NCI-H146 treated with DMSO at 0.1 percent for 48 hours (cell line): ENCODE measurements around the gene AMBP.
"Not testable (repeated sequence)": the region's sequence is repeated elsewhere in the genome, so short reads cannot be mapped to it uniquely, and the experiment has no call there.

ENCODE experiments used
- DNase-seq: peaks from one replicate; lab custom pipeline; 2025; ENCODE audit not compliant: unreplicated experiment; lab: John Stamatoyannopoulos, UW

AMBP gene

DNA sequence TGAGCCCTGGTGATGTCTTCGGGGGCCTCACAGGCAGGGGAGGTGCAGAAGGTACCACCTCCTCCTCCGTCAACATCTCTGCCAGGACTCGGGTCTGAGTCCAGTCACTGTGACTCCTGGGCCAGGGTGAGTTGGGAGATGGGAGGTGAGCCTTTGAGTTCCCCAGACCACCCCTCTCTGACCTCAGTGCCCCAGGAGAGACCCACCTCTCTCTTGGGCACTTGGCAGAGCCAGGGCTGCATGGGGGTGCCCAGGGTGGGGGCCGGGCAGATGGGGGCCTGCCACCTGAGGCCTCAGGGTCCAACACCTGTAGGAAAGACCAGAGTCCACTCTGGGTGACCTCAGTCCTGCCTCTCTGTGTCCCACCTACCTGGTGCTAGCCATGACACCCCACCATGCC lies 14.2 kb upstream of the AMBP start:
- no peak for DNase-seq

DNA sequence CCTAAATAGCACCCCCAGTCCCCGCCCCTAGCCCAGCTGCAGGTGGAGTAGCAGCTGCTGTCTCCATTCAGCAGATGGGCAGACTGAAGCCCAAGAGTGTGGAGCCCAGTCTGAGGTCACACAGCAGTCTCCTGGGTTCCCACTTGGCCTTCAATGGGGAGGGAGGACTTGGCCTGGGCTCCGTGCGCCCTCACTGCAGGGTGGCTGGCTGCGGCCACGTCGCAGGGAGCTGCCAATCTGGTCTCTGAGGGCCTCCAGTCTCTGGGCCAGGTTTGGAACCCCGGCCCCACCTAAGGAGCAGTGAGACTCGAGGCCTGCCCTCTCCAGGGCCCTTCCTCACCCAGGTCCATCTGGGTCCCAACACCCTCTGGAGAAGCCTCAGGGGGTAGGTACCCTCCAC lies 13.6 kb upstream of the AMBP start:
- DNase-seq = no peak

- no peak for DNase-seq
Observed at GRCh38 chr9:114090798-114091197, 12.7 kb upstream of the AMBP start.

DNA sequence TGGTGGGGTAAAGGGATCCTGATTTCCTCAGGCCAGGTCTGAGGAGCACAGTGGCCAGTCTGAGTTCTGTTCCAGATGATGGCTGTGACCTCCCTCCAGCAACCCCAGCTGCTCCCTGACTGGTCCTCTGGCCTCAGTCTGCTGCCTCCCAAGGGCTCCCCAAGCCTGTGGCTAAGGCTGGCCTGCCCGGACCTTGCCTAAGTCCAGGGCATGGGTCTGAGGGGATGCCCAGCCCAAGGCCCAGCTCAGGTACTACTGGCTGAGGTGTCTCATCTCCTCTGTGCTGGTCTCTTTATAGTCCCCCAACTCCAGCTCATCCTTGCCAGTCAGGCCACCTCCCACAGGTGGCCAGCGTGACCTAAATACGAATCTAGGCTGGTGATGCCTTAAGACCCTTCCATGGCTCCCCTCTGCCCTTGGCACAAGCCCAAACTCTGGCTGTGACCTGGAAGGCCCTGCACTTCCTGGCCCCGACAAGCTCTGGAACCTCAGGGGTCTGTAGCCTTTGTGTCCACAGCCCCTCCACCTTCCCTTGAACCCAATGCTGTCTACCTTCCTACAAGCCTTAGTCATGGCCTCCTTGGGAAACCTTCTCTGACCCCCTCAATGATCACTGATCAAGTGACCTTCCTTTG lies 11.2 kb upstream of the AMBP start:
- DNase-seq = no peak

DNA sequence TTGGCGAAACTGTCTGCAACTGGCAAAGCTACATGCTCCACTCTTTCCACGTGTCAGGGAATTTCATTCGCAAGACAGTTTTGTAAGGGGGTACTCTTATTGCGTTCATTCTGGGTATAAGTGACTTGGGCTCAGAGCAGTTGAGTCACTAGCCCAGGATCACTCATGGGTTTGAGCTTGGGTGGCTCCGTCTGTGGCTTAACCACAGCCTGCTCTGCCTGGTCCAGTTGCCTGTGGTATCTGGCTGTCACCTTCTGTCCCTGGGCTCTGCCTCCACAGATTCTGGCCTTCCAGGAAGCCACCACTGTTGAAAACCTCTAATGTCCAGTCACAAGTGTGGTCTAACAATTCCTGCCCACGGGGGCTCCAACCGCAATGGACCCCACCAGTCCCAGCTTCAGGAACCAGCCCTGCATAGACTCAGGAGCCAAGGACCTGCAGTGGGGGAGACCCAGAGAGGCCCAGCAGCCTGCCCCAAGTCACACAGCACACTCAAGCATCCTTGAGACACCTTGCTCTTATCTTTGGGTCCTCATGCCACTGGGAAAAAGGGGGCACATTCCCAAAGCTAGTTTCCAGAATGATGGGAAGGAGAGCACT lies 10.6 kb upstream of the AMBP start:
- DNase-seq = no peak

GRCh38 chr9:114087721-114088120 lies 9.6 kb upstream of the AMBP start:
- DNase-seq = no peak

DNA sequence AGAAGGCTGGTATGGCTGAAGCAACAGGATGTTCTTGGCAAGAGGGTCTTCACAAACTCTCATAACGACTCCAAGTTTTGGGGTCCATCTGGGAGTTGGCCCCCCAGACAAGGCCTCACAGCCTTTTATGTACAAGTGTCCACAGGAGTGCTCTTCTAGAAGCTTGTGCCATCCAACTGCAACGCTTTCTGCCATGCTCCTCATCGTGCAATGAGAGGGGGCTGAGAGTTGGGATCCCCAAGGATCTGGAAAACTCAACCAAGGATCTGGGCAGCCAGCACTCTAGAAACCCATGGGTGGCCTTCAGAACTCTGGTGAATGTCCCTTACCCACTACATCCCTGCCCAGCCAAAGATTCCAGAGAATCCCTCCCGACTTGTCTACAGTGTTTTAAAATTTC lies 8.5 kb upstream of the AMBP start:
- no peak for DNase-seq

DNA sequence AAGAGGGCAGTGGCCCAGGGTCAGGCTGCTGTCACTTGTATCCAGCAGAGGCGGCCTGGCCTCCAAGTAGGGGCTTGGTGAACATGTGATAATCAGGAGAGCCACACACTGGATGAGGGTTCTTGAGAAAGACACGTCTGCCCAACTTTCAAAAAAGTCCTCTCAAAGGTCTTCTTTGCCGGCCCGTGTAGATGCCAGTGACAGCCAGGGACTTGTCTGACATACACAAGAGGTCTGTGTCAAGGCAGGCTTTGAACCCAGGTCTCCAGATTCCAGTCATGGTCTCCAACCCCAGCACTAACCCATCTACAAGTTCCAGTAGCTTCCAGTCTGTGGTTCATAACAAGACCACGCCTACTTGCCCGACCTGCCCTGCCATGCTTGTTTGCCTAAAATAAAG lies 7.9 kb upstream of the AMBP start:
- no peak for DNase-seq

DNA sequence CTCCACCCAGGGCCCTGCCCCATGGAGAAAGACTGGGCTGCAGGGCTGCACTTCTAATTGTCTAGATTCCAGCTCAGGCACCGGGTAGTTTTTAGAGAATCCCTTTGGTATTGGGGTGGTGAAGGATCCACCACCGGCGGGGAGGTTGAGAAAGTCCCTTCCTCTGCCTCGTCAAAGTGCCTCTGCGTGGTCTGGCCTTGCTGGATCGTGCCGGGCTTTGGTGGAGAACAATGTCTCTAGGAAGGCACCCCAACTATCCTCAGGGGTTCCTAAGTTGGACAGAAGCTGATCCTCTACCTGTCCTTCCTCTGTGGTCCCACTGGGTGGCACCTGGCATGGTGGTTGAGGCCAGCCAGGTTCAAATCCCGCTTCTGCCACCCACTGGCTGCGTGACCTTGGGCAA lies 7.3 kb upstream of the AMBP start:
- no peak for DNase-seq

GRCh38 chr9:114084282-114085073 lies 6.4 kb upstream of the AMBP start:
- DNase-seq = no peak

DNA sequence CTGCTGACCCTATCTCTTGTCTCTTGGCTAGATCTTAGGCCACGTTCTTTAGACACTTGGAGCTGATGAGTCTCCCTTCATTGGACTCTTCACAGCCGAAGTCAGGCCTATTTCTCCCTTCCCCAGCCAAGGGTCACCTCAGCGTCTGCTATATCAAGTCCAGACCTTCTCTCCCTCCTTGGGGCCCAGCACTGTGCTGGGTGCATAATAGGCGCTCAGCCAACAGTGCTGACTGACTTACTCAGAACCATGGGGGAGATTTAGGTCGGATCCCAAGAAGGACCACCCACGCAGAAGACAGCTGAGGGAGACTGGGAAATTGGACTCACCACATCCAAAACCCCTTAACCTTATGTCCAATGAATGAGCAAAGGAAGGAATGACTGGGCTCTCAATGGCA lies 5.6 kb upstream of the AMBP start:
- DNase-seq = no peak

DNA sequence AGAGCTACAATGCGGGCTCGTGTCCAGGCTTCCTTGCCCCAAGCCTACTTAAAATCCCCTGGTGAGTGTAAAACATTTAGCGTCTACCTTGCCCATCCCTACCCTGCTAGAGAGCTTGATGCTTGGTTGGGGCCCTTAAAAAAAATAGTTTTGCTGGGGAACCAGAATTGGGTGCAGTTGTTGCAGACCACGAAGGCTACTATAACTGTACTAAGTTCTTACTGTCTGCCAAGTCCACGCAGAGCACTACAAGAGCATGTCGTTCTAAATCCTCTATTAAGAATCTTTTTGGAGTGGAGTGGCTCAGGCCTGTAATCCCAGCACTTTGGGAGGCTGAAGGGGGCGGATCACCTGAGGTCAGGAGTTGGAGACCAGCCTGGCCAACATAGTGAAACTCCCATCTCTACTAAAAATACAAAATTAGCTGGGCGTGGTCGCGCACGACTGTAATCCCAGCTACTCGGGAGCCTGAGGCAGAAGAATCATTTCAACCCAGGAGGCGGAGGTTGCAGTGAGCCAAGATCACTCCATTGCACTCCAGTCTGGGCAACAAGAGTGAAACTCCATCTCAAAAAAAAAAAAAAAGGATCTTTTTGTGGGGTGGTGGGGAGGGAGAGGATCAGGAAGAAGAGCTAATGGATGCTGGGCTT lies 4.8 kb upstream of the AMBP start:
- DNase-seq = not testable (repeated sequence)

DNA sequence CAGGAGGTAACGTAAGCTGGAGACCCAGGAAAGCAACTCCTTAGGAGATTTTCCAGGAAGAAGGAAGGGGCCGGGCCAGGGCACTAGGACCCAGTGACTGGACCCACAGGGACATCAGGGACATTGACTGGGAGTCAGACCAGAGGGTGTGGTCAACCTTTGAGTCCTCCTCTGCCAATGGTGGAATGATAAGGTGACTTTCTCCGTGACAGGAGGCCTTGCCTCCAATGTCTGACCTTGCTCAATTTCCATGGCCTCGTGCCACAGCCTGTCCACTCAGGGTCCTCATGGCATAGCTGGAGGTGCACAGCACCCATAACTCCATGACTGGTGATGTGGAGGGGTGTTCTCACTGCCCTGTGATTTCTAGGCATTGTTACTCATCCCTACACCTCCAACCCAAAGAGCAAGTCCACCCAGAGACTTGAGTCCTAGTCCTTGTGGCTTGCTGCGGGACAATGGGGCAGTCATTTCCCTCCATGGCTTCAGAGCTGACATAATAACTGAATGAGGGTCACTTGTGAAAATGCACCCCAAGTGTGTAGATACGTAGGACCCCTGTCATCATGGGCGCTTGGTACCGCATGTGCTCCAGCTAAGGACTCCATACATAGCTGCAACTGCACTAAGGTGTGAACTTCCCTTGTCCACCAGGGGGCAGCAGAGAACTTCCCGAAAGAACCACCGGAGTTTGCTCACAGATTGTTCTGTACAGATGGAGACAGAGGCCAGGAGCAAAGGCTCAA lies 4.1 kb upstream of the AMBP start:
- peak; percentile 21 for DNase-seq

- no peak for DNase-seq
Observed at GRCh38 chr9:114081441-114082016, 3.4 kb upstream of the AMBP start.

- DNase-seq = no peak
Observed at GRCh38 chr9:114080773-114081440, 2.8 kb upstream of the AMBP start.

DNA sequence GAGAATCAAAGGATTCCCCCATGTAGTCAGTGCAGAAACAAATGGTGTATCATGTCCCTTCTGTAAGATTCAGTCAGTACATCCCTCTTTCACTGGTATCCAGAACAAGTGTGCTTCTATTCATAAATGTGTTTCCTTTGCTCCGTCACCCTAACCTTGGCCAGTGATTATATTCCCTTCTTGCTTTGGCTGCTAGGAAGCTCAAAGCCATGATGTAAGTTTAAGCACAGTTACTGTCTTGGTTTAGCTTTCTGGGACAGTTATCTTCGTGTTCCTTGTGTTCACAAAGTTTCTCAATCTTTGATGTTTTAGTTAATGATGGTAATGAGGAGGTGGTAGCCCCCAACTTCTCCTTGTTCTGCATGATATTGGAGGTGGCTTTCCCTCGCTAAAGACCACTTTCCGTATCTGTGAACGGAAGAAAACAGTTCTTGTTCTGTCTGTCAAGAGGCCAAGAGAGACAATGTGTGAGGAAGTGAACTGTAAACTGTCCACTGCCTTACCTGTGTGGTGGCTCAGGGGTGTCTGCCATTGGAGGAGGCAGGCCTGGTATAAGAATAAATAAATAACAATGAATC lies 2.2 kb upstream of the AMBP start:
- no peak for DNase-seq

- no peak for DNase-seq
Observed at GRCh38 chr9:114078781-114079156, 669 bp upstream of the AMBP start.

- no peak for DNase-seq
Observed at GRCh38 chr9:114077162-114077837, 800 bp downstream of the AMBP start.
